PC-3 (cell line): ENCODE results near the gene COPS6.

Experiments
- CTCF ChIP-seq: fragments of 300-600 bp; sonication (generic); conservative IDR thresholded peaks from 2 replicates; pipeline ENCODE4 v1.5.1; 2017; ENCODE audit warnings: antibody characterized with exemption, low read depth, mild to moderate bottlenecking, low read length
- EZH2 ChIP-seq: fragments of 300-600 bp; sonication (generic); IDR thresholded peaks from one replicate; pipeline ENCODE4 v1.6.1; 2017; ENCODE audit warnings: antibody characterized with exemption, mild to moderate bottlenecking, low read length; ENCODE audit not compliant: unreplicated experiment

GRCh38 chr7:100120733-100121036, 31.9 kb downstream of the COPS6 start:
- TF ChIP-seq CTCF (no peak), EZH2 (no peak)
